Measurements from ENCODE around the gene TMEM213.
A peak's percentile ranks its signal among the peaks of the same experiment; 100 is the strongest.
"Not testable (repeated sequence)": the region's sequence is repeated elsewhere in the genome, so short reads cannot be mapped to it uniquely, and the experiment has no call there.

TMEM213 gene, protein sequence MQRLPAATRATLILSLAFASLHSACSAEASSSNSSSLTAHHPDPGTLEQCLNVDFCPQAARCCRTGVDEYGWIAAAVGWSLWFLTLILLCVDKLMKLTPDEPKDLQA

DNA sequence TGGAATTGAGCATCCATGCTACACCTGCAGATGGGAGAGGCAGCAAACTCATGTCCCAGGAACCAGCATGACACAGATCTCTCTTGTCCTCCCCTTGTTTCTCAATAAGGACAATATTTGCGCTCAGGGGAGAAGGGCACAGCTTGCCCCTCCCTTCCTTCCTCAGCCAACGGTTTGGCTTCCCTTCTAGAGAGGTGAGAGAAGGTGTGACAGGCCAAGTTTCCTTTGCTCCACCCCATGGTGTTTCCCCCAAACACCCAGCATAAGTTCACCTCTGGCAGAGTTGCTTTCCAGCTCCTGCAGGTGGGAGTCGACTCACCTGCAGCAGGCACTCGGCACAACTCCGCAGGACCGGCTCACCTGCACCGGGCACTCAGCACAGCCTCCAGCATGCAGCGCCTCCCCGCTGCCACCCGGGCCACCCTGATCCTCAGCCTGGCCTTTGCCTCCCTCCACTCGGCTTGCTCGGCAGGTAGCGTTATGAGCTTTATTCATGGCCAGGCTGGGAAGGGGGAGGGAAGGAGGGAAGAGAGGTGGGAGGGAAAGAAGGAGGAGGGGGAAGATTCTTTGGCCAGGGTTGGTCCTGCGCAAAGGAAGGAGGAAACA, at the start of gene TMEM213, which contains the start of gene ATP6V0A4:
TMEM213 (plus strand) TSS at position 280 of the 606 bp plus-strand sequence; CDS start at position 391, 111 bp downstream.
ATP6V0A4 (minus strand) TSS at position 482 of the 606 bp plus-strand sequence. CDS start 26,949 bp downstream, outside the sequence.
- DNase-seq = no peak

DNA sequence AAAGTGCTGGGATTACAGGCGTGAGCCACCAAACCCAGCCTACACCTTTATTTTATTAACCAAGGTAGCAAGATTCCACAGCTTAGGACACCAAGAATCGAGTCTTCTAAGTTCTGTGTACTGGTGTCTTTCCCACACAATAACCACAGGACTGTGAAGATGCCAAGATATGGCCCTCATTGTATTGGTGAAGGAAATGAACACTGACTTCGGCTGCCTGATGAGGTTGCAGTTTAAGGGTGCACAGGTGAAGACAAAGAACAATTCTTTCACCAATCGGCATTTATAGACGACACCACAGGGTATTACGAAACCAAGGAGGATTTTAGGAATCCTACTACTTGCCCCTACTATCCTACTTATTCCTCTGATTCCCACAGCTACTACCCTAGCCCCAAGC, 49.1 kb upstream of the TMEM213 start:
- no peak for DNase-seq

DNA sequence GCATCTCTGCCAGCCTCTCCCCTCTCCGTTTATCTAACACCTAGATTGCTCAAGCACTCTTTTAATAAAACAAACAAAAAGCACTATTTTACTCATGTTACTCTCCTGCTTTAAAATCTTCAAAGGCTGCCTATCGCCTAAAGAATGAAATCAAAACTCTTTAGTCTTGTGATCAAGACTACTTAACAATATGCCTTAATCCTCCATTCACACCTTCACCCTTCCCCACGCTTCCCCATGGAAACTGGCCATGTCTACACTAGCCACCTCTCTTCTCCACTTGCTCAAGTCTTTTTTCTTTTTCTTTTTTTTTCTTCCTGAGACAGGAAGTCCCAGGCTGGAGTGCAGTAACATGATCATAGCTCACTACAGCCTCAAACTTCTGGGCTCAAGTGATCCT, 47.8 kb upstream of the TMEM213 start:
- DNase-seq = no peak

DNA sequence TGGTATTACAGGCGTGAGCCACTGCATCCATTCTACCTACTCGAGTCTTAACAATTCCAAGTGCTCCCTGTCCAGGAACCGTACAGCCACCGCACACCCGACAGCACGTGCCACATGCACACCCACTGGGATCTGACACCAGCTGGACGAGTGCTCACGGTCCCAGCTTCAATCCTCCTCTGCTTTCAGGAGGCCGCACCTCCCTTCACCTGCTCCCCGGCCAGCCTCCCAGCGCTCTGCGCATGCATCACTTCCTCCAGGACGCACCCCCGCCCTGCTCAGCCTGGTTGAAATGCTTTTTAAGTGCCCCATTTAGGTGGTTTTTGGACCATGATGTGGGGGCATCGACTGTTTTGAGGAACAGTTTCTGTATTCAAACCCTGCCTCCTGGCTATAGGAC, 47.3 kb upstream of the TMEM213 start:
- no peak for DNase-seq

DNA sequence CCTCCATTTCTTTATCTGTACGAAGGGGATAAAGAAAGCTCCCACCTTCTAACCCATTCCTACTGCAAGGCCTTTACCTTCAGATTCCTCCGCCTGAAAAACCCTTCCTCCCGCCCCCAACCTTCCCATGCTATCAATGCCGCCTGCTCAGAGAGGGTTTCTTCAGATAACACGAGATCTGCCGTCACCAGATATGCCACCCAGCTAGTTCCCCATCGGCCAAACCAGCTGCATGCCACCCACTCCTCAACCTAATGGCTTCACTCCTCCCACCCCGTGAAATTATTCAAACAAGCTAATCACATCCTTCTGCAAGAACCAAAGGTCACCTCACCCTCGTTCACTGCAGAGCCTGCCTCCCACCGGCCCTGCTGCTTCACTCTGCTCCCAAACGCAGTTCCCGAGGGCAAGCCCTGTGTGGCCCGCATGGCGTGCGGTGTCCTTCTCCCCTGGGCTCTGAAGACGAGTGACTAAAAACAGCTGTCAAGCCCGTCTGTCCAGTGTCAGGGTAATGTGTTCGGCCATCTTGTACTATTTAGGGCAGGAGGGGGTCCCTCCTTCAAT, 46.8 kb upstream of the TMEM213 start:
- DNase-seq = no peak

DNA sequence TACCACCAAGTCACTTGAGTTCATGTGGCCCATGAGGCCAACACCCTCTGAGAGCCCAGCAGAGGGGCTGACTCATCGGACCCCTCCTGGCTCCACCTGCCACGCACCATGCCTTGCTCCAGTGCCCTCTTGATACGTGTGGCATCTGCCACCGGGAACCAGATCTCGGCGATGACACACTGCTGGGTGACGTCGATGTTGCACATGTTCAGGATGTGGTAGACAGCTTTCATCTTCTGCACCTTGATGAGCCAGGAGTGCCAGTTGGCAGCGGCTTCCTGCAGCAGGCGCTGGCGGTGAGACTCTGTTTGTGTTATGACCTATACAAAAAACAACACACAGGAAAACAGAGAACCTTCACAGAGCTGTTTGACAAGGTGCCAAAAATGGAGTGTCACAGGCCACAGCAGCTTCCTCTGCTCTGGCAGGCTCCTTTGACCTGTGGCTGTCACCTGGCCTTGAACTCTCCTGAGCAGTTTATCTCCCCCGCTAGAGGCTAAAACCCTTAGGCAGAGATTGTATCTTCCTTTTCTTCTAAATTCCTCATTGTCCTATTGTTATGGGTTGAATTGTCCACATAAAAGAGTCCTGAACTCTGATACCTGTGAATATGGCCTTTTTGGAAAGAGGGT, 45.2 kb upstream of the TMEM213 start:
- DNase-seq = peak; percentile 96

DNA sequence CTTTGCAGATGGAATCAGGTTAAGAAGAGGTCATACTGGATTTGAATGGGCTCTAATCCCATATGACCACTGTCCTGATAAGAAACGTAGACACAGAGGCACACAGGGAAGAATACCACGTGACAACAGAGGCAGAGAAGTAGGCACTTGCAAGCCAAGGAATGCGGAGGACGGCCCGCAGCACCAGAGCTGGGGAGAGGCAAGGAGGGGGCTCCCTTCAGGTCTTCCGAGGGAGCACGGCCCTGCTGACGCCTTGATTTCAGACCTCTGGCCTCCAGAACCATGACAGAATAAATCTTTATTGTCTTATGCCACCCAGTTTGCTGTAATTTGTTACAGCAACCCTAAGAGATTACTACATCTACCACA, 44.7 kb upstream of the TMEM213 start:
- DNase-seq = no peak

DNA sequence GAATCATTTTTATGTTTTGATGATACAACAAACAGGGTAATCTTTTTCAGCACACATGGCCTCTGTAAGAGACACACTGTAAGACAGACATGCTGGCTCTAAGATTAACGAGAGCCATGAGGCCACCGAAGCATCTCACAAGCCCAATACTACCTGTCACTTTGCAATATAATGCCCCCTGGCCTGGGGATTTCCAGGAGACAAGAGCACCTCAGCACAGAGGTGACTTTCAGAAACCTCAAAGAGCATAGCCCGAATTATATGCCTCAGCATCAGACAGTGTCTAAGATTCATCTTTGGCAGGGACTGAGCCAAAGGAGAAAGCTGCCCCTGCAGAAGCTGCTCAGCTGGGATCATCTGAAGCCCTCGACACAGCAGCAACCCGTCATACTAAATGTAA, 44.2 kb upstream of the TMEM213 start:
- peak; percentile 7 for DNase-seq

DNA sequence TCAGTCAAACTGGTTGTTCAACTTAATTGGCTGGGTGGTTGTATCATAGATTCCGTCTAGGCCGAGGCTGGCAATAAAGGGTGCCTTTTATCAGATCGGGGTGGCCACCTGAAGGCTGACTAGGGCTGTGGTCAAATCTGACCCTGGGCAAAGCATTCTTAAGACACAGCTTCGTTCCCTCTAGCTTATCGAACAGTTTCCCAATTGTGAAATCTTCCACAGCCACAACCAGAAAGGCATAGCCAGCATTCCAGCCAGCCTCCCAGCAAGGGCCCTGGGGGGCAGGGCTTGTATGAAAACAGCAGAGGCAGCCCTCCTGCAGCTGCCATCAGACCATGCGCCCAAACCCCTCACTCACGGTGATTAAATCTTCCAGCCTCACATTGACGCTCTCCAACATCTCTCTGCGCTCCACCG, 42.5 kb upstream of the TMEM213 start:
- DNase-seq = no peak

DNA sequence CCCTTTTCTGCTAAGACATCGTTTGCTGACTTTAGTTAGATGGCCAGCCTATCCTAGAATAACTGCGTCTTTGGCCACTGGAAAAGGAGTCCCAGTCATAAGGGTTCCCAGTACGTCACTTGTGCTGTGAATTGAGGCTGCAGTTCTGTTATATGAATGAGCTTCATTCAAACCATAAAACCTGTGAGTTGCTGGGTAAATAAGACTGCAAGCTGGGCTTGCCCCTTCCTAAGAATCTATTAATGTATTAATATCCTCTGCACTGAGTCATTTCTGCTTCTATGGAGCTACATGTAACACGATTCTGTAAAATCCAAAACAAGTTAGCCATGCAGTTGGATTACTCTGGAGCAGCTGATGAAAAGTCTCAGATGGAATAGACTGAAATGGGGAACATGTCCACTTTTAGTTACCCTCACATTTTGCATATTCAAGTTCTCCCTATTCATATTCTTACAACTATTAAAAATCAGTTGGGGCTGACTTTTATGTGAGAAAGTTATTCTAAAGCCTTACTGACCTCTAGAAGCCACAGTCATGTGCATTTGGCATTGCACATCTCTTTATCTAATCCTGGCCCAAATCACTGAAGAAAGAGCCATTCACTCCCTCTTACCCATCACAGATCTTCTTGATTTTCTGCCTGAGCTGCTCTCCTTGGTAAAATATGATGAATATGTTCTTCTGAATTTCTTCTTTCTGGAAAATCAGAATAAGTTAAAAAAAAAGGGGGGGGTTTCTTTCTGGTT, 41.8 kb upstream of the TMEM213 start:
- DNase-seq = no peak

DNA sequence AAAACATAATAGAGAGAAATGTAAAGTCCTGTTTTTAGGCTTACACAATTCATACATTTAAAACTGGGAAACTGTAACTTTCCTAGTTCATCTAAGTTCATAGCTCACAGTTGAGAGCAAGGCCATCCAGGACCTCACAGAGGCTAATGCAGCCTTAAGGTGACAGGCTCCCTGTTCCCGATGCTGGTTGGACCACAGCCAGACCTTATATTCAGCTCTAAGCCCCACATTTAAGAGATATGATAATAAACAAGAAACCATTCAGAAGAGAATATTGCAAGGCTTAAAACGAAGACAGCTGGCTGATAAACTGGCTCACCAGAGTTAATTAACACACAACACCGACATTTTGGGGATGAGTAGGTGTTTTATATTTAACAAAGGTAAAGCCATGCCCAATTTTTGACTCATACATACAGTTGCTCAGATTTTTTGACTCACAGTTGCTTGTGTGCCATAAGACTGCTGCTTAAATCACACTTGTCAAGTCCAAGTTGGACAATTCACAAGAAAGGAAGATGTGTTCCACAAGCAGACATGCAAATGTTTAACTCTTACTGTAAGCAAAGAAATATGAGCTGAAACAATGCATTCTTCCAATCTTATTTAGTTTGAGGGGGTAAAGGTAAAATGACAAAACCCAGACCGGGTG, 41.1 kb upstream of the TMEM213 start:
- DNase-seq = no peak

DNA sequence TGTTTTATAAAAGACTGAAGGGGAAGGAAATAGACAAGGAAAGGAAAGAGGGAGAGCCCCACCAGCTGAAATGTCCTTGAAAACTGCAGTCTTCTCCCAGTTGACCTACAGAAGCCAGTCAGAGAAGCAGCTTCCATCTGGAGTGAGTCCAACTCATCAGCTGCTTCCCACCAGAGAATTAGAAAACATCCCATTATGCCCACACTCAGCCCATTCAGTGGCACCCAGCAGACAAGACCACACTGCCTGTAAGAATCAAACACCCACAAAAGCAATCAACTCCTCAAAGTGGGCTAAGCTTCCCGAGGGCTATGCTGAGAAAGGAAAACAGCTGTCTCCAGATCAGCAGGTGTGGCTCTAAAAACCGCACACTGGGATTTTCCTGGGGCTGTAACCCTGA, 29.6 kb upstream of the TMEM213 start:
- no peak for DNase-seq

DNA sequence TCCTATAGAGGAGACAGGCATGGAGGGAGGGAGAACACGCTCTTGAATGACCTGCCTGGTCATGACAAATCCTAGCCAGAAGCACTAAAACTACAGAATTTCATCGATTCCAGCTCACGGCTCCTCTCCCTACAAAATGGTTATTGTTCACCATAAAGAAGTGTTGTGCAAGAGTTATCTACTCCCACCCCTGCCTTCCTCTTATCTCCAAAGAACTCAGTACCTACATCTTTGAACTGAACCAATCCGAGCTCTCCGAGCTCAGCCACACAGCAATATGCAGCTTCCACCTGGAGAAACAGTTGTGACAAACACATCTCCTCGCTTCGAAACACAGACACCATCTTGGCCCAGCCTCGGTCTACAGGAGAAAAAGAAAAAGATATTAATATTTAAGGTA, 26.9 kb upstream of the TMEM213 start:
- no peak for DNase-seq

DNA sequence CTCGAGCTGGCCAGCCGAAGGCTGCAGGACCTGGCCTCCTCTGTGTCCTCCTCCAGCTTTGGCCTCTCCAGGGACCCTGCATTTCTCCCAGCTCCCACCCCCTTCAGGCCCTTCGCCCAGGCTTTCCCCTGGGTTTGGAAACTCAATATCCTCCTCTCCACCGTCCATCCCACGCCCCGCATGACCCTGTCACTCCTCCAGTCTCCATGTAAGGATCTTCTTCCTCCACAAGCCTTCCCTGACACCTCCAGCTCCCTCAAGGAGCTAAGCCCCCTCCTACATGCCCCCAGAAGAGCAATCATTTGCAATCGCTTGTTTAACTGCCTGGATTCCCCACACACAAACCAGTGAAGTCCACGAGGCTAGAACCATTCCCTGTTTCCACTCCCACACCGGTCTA, 24.6 kb upstream of the TMEM213 start:
- no peak for DNase-seq

DNA sequence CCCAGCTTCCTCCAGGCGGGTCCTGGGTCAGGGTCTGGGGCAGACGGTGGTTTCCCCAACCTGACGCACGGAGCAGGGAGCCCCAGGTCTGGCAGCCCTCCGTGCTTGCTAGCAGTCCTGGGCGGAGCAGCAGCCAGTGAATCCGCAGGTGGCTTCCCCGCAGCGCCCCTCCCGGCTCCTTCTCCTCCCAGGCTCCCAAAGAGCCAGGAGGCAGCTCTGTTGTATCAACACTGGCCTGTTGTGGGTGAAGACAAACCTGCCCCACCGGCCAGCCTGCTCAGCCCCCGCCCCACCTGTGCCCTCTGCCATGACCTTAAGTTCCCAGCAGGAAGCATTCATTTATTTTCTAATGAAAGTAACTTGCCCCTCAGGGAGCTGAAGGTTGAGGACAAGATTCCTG, 24.0 kb upstream of the TMEM213 start:
- DNase-seq = no peak

DNA sequence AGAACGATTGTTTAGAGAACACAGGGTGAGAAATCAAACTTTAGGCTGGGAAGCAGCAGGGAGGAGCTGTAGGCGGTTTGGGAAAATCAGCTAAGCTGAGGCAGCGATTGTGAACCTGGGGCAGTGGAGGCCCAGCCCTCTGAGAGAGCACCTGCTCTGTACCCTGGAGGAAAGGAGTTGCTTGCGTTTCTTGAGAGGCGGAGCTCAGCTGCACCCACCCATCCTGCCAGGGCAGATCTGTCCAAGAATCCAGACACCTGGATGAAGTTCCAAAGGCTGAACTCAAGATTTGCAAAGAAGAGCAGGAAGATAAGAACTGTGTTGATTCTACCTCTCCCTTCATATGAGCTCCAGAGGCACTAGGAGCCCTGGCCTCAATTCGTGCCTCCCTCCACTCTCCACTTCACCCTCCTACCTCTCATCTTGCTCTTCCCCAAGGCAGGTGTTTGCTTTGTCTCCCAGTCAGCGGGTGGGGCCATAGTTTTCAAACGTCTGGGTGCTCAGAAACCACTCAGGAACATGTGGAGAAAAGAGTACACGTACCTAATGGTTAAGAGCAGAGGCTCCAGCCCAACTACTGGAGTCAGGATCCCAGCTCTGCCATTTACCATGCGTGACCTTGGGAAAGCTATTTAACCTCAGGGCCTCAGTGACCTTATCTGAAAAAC, 21.5 kb upstream of the TMEM213 start:
- DNase-seq = no peak

DNA sequence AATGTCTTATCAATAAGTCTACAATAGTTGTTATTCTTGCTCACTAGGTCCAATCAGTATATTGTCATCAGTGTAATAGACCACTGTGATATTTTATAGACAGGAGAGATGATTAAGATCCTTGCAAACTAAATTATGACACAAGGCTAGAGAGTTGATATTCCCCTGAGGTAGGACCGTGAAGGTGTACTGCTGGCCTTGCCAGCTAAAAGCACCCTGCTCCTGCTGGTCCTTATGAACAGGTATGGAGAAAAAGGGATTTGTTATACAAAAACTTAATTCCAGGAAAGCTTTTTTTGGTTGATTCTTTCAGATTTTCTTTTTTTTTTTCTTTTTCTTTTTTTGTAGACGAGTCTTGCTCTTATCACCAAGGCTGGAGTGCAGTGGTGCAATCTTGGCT, 16.8 kb upstream of the TMEM213 start:
- no peak for DNase-seq

DNA sequence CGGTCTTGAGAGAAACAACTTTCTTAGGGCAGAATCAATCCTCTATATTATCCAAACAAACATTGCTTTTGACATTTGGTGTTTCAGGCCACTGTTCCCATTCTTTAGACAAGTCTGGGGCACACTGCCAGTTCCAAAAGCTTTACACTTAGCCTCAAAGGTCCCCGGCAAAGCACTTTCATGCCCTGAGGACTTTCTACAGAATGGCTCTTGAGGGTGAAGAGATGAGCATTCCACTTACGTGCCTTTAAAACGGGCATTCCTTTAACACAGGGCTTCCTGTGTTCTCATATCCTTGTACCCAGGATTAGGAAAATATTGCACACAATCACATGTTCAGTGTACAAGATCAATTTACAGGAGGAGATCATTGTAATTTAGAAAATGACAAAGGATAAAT, 13.1 kb upstream of the TMEM213 start:
- no peak for DNase-seq

DNA sequence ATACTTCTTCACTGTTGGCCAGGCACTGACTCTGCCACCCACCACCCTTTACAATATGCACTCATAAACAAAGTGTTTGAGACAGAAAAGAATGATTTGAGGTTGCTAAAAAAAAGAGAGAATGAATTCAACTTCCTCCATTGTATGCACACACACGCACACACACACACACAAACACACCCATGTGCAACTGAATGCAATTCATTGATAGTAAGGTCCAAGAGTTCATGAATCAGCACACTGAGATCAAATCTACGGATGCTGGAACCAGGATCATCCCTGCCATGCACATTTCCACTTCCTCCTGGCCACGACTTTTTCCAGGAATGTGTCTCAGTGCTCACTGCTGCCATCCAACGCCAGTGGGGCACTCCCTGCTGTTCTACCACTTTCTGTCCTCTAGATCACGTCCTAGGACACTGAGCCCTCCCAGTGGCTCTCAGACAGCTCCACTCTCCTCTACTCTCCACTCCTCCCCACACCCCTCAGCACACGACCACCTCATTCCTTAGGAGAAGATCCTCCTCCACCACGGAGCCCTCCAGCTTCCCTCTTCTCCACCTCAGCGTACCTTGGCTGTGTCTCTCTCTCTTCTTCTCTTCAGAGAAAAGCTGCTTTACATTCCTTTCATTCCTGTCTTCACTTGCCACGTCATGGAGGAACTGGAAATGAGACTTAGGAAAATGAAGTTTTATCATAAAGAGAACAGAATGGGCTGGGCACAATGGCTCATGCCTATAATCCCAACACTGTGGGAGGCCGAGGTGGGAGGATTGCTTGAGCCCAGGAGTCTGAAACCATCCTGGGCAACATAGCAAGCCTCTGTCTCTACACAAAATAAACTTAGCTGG, 12.0 kb upstream of the TMEM213 start:
- no peak for DNase-seq

DNA sequence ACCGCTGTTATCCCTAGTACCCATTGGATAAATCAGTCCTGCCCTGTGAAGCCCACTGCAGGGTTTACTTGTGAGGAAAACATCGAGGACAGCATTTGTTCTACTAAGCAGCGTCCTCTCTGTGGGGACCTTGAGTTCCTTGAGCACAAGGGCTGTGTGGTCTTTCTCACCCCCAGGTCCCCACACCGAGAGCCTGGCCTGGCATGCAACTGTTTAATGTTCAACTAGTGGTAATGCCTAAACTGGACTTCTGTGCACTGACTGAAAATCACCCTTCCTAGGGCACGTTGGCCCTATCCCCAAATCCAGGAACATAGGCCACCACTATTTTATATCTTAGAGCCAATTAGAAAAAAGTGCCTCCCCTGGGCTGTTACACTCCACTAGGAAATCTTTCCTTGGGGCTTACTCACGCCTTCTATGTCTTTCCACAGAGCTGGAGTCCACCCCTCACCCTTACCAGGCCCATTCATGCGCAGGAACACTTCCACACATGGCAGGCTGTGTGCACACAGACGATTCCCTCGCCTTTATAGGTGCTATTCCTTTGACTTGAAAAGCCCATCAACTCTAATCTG, 1.7 kb upstream of the TMEM213 start:
- no peak for DNase-seq

DNA sequence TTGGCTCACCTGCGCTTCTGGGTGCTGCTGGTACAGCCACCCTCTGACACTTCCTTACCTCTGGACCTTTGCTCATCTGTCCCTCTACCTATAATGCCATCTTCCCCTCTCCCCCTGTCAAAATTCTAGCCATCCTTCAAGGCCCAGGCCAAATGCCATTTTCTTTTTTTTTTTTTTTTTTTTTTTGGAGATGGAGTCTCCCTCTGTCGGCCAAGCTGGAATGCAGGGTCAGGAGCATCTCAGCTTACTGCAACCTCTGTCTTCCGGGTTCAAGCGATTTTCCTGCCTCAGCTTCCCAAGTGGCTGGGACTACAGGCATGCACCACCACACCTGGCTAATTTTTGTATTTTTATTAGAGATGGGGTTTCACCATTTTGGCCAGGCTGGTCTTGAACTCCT, 748 bp upstream of the TMEM213 start:
- DNase-seq = not testable (repeated sequence)

Measured in CD4-positive, alpha-beta T cell treated with Interferon gamma for 1 hour (primary cell).